Measurements from ENCODE around the gene LCN2. TPM values are rescaled to one million over a fixed set of nuclear protein-coding genes. Genes with fewer than 3 reads are reported as not detected.

LCN2 gene
- total and polyA plus RNA-seq, 12 donors: 0.34 to 2.7 (median 0.62) TPM; not detected in 5

DNA sequence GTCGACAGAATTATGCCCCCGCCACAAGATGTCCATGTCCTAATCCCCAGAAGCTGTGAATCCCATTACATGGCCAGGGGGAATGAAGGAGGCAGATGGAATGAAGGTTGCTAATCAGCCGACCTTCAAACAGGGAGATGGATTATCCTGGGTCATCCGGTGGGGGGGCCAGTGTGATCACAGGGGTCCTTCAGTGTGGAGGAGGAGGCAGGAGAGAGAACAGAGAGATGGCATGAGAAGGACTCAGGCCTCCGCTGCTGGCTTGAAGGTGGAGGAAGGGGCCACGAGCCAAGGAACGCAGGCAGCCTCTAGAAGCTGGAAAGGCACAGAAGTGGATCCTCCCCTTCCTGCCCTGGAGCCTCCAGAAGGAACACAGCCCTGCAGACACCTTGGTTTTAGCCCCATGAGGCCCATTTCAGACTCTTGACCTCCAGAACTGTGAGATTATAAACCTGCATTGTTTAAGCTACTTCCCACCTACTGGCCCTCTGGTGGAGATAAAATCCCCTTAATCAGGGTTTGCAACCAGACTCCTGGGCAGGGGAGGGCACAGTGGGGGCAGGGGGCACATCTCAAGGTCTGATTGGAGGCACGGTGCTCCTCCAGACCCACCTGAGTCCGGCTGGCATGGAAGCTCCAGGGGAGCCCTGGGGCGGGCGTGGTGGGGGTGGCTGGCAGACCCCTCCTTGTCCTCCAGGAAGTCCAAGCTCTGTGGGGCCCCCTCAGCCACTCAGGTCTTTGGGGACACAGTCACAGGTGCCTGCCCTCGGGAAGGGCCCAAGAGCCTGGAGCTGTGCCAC lies 35.5 kb upstream of the LCN2 start:
- DNase-seq (no peak), ATAC-seq (no peak)
- no peak overlapping the region for H3K4me3 ChIP-seq
- H3K4me1 ChIP-seq: peaks cover 0 to 24% (median 8%) of the 10 kb centered on the region in 9 donors
- H3K36me3 ChIP-seq: peaks cover 0 to 40% (median 5%) of the 10 kb centered on the region in 9 donors
- WGBS, 2 donors: 95 to 96% methylated on average over 12 of the region's 12 CpGs
- TF ChIP-seq, protein P1, sequence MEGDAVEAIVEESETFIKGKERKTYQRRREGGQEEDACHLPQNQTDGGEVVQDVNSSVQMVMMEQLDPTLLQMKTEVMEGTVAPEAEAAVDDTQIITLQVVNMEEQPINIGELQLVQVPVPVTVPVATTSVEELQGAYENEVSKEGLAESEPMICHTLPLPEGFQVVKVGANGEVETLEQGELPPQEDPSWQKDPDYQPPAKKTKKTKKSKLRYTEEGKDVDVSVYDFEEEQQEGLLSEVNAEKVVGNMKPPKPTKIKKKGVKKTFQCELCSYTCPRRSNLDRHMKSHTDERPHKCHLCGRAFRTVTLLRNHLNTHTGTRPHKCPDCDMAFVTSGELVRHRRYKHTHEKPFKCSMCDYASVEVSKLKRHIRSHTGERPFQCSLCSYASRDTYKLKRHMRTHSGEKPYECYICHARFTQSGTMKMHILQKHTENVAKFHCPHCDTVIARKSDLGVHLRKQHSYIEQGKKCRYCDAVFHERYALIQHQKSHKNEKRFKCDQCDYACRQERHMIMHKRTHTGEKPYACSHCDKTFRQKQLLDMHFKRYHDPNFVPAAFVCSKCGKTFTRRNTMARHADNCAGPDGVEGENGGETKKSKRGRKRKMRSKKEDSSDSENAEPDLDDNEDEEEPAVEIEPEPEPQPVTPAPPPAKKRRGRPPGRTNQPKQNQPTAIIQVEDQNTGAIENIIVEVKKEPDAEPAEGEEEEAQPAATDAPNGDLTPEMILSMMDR (IDR thresholded peaks at IDR 0.05): no peak
- H3K27me3 ChIP-seq: no peaks in the 10 kb centered on the region
- peaks cover 0 to 4% (median 0%) of the 10 kb centered on the region in 11 donors for H3K9me3 ChIP-seq
- intact Hi-C loops (cut with DNase I): loop anchor here in 3 of 10 donors (10.0 kb wide), 2 partner anchors 49 to 169 kb away; partner anchors contain the start of genes NAIF1 (in 1 of the 3) and SLC25A25 (in 1 of the 3)
- H3K27ac ChIP-seq: no peak overlapping the region

DNA sequence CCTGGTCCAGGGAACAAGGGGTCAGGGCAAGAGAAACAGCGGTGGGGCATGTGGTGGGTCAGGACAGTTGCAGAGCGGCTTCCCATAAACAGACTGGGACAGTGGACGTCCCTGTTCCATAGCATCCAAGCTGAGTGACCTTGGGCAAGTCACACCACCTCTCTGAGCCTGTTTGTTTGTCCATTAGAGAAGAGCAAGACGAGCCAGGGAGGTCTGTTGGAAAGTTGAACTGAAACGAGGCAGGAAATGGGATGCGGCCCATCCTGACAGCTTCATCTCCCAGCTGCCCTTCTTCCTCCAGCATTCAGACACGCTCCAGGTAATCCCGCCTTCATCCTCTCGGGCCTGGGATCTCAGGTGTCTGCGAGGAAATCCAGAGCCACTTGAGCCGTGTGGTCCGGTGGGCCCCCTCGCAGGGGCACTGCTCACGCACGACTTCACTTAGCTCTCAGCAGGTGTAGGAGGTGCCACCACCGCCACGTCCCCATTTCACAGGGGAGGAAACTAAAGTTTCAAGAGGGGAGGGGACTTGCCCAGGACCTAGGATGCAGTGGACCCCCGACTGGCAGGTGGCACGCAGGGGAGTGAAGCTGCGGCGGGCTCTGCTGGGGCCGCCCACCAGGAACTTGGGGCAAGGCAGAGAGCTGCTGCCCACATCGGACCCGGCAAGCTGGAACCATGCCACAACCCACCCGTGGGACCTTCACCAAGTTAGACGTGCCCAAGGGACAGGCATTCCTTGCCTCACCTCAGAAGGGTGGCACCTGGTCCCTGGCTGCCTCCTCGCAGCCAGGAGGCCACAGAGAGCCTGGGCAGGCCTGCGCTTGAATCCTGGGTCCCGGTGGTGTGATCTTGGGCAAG lies 34.7 kb upstream of the LCN2 start:
- H3K27ac ChIP-seq: no peak overlapping the region
- intact Hi-C loops (cut with DNase I): loop anchor here in 7 of 10 donors (5.0 to 10.0 kb wide), 4 partner anchors 50 to 172 kb away; partner anchors contain the start of genes NAIF1 (in 1 of the 7) and SLC25A25 (in 1 of the 7)
- H3K9me3 ChIP-seq: peaks cover 0 to 4% (median 0%) of the 10 kb centered on the region in 11 donors
- no peaks in the 10 kb centered on the region for H3K27me3 ChIP-seq
- TF ChIP-seq, protein P1 (IDR thresholded peaks at IDR 0.05): no peak
- peaks cover 0 to 34% (median 5%) of the 10 kb centered on the region in 9 donors for H3K36me3 ChIP-seq
- ATAC-seq (no peak), DNase-seq (no peak)
- no peak overlapping the region for H3K4me3 ChIP-seq
- peaks cover 0 to 15% (median 8%) of the 10 kb centered on the region in 9 donors for H3K4me1 ChIP-seq
- 89% methylated on average over 29 of the region's 29 CpGs for WGBS, 2 donors

DNA sequence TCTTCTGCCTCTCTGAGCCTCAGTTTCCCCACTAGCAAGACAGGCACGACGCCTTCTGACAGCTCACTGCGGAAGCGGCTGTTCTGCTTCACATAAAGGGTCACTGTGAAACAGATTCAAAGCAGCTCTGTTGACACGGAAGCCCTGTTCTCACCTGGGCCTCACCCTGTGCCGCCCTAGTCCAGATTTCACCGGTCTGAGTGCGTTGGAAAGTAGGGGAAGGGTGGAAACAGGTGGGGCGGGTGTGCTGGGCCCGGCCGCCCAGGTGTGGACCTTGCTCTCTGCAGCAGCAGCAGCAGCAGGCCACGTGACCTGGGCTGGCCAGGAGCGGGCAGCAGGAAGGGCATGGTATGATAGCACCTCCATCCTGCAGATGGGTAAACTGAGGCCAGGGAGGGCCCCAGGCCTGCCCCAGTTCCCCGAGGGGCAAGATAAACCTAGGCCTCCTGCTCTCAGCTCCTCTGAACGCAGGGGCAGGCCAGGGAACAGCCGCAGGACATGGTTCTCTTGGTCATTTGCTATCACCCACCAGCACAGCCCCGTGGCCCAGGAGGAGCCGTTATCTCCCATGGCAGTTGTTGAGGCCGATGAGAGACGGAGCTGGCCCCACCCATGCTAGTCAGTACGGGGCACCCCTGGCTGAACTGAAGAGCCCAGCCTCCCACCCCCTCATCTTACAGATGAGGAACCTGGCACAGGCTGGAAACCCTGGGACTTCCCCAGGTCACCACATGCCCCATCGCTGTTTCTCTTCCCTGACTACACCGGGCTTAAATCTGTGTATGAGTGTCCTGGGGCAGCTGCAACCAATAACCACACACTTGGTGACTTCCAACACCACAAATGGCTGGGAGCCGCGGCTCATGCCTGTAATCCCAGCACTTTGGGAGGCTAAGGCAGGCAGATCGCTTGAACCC lies 33.8 kb upstream of the LCN2 start:
- H3K9me3 ChIP-seq: peaks cover 0 to 4% (median 0%) of the 10 kb centered on the region in 11 donors
- no peaks in the 10 kb centered on the region for H3K27me3 ChIP-seq
- intact Hi-C loops (cut with DNase I): loop anchor here in 7 of 10 donors (2.0 to 10.0 kb wide), 6 partner anchors 51 to 173 kb away; partner anchors contain the start of genes NAIF1 (in 1 of the 7) and SLC25A25 (in 1 of the 7)
- TF ChIP-seq, protein P1 (IDR thresholded peaks at IDR 0.05): no peak
- 92 to 93% methylated on average over 26 of the region's 26 CpGs for WGBS, 2 donors
- no peak overlapping the region for H3K27ac ChIP-seq
- peaks cover 0 to 12% (median 8%) of the 10 kb centered on the region in 9 donors for H3K4me1 ChIP-seq
- ATAC-seq: no peak
- peaks cover 0 to 40% (median 5%) of the 10 kb centered on the region in 9 donors for H3K36me3 ChIP-seq
- no peak for DNase-seq
- H3K4me3 ChIP-seq: no peak overlapping the region

Data from heart right ventricle (tissue), 16 donors.